GM18520 (cell line): ENCODE results near the gene CNGA3.
"Not testable (repeated sequence)": the region's sequence is repeated elsewhere in the genome, so short reads cannot be mapped to it uniquely, and the experiment has no call there.

Source experiments
- ATAC-seq: cut with Tn5 transposase; IDR thresholded peaks from one replicate; pipeline ENCODE4 v1.9.1; 2021; ENCODE audit not compliant: unreplicated experiment

Gene CNGA3

GRCh38 chr2:98396745-98397355 is 50.6 kb downstream of the CNGA3 start:
- no peak for ATAC-seq

- ATAC-seq, result no peak
These were observed 52.9 kb downstream of the CNGA3 start for GRCh38 chr2:98399140-98399539.

DNA sequence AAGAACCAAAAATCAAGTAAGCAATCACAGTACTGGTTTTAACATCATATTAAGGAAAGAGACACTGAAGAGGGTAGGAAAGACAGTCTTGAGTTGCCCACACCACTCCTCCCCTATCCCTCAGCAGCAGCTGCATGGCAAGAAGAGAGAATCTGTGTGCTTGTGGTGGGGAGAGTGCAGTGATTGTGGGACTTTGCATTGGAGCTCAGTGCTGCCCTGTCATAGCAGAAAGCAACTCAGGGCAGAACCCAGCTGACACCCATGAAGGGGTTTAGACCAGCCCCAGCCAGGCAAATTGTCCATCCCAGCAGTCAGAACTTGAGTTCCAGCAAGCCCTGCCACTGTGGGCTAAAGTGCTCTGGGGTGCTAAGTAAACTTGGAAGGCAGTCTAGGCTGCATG is 57.6 kb downstream of the CNGA3 start:
- ATAC-seq, result no peak

- ATAC-seq, result no peak
These were observed 58.4 kb downstream of the CNGA3 start for GRCh38 chr2:98404556-98405250.

DNA sequence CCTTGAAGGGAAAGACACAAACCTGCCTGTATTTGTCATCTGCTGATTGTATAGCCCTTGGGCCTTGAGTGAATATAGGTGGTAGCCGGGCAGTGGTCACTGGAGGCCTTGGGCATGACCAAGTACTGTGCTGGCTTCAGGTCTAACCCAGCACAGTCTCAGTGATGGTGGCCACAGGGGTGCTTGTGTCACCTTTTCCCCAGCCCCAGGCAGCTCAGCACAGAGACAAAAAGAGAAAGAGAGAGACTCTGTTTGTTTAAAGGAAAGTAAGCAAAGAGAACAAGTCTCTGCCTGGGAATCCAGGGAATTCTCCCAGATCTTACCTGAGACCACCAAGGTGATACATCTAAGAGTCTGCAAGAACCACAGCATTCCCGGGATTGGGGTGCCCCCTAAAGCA is 59.0 kb downstream of the CNGA3 start:
- no peak for ATAC-seq

- ATAC-seq, result no peak
These were observed 61.9 kb downstream of the CNGA3 start for GRCh38 chr2:98408155-98408554.

GRCh38 chr2:98412751-98413458 is 66.6 kb downstream of the CNGA3 start:
- ATAC-seq, result no peak

DNA sequence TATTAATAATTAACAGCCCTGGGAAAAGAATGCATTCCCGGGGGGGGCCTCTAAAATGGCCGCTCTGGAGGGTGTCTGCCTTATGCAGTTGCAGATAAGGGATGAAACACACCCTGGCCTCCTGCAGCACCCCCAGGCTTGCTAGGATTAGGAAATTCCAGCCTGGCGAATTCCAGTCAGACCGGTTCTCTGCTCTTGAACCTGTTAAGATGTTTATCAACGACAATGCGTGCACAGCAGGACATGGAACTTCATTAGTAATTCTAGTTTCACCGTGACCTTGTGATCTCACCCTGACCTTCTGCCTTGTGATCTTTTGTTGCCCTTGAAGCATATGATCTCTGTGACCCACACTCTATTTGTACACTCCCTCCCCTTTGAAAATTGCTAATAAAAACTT is 68.0 kb downstream of the CNGA3 start:
- ATAC-seq, result not testable (repeated sequence)

- not testable (repeated sequence) for ATAC-seq
These were observed 69.5 kb downstream of the CNGA3 start for GRCh38 chr2:98415719-98416248.

DNA sequence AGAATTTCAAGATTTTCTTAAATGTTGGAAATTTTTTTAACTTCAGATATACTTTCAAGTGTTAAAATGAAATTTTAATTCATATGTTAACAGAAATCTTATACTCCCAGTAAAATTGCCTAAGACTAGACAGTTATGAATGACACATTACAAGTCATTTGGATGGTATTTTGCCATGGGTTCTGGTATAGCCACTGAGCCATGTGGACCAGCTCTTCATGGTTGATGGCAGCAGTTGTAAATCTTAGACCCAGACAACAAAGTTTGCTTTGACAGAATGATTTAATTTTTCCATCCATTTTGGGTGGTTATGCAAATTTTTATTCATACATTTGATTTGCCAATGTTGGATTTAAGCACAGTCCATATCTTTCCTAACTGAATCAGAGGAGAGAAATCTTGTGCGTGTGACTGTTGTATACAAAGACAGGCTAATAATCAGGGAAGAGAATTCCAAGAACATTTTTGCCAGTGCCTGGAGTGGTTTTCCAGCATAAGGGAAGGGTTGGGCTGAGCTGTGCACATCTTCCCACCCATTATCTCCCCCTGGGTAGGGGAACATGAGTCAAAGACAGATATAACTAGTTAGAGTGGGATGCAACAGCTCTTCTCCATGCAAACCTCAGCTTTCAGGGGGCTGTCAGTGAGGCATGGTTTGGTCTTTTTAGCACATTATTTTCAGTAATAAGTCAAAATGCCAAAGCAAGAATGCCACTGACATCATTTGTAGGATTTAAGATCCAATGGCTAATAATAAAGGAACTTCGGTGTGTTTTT is 70.3 kb downstream of the CNGA3 start:
- ATAC-seq, result no peak

GRCh38 chr2:98419544-98419943 is 73.3 kb downstream of the CNGA3 start:
- ATAC-seq, result no peak

- ATAC-seq, result no peak
These were observed 73.9 kb downstream of the CNGA3 start for GRCh38 chr2:98419977-98420725.

DNA sequence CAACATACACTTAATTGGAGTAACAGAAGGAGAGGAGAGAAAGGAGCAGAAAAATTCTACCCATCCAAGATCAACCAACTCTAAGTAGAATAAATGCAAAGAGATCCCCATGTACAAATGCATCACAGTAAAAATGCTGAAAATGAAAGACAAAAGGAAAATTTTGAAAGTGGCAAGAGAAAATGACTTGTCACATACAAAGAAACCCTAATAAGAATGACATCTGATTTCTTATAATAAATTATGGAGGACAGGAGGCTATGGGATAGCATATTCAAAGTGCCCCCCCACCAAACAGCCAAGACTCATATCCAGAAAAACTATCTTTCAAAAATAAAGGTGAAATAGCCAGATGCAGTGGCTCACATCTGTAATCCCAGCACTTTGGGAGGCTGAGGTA is 76.2 kb downstream of the CNGA3 start:
- ATAC-seq, result no peak

GRCh38 chr2:98426771-98427170 is 80.5 kb downstream of the CNGA3 start:
- ATAC-seq, result no peak

- ATAC-seq, result no peak
These were observed 85.9 kb downstream of the CNGA3 start for GRCh38 chr2:98432145-98432544.

- ATAC-seq, result no peak
These were observed 87.2 kb downstream of the CNGA3 start for GRCh38 chr2:98433363-98433964.

DNA sequence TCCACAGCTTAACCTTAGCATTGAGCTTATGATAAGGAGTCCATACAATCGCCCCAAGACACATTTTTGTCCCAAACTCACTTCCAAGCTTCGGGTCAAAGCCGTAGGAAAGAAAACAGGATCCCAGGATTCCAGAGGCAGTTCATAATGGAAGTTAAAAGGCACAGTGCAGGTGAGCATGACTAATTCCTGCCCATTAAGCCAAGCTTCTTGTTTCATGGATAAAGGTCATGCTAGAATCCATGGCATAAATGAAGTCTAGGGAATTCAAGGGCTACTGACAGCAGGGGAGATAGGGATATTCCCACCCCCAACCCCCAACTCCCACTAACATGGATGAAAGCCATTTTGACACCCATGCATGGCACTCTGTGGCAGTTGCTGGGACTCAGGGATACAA is 88.2 kb downstream of the CNGA3 start:
- no peak for ATAC-seq

DNA sequence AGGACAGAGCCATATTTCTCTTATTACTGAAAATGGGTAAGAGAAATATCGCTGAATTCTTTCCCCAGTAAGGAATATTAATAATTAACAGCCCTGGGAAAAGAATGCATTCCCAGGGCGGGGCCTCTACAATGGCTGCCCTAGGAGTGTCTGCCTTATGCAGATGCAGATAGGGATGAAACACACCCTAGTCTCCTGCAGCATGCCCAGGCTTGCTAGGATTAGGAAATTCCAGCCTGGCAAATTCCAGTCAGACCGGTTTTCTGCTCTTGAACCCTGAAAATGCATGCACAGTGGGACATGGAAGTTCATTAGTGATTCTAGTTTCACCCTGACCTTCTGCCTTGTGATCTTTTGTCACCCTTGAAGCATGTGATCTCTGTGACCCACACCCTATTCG is 89.4 kb downstream of the CNGA3 start:
- ATAC-seq, result not testable (repeated sequence)

- ATAC-seq, result no peak
These were observed 90.5 kb downstream of the CNGA3 start for GRCh38 chr2:98436734-98437133.
